DND-41 (cell line): ENCODE results near the gene REEP5.

Source experiments
- ATAC-seq: fragments of 200-7000 bp; cut with Tn5 transposase; 3 replicates; pipeline ENCODE4 v1.9.1; 2021; ENCODE audit warnings: low read depth; ENCODE audit not compliant: insufficient read depth
- DNase-seq: peaks from one replicate; pipeline ENCODE4 v3.0.0-alpha.2; 2020
- H2AFZ ChIP-seq: 2 replicates; pipeline ENCODE4 v1.6.0; 2012; ENCODE audit warnings: low read depth, low read length
- H3K27ac ChIP-seq: 2 replicates; pipeline ENCODE4 v1.5.1; 2012; ENCODE audit warnings: low read length, inconsistent platforms
- H3K27me3 ChIP-seq: fragments of 200-600 bp; sonication (generic); 2 replicates; pipeline ENCODE4 v1.6.0; 2012; ENCODE audit warnings: low read length, mild to moderate bottlenecking, inconsistent platforms; ENCODE audit not compliant: insufficient read depth, poor library complexity
- H3K36me3 ChIP-seq: 2 replicates; pipeline ENCODE4 v1.5.1; 2012; ENCODE audit warnings: low read length, inconsistent platforms; ENCODE audit not compliant: insufficient read depth
- H3K4me1 ChIP-seq: 2 replicates; pipeline ENCODE4 v1.5.1; 2012; ENCODE audit warnings: mild to moderate bottlenecking, low read length; ENCODE audit not compliant: insufficient read depth
- H3K4me2 ChIP-seq: 2 replicates; pipeline ENCODE4 v1.6.0; 2012; ENCODE audit warnings: mild to moderate bottlenecking, moderate library complexity, low read length, inconsistent platforms; ENCODE audit not compliant: insufficient read depth
- H3K4me3 ChIP-seq, 2 experiments: fragments of 200-600 bp in 1 of 2; shearing (Covaris generic) in 1 of 2; 2 replicates each; pipeline ENCODE4 v1.5.1; 2012 to 2016; ENCODE audit warnings: inconsistent platforms in 2 of 2, low read length in 2 of 2, mild to moderate bottlenecking in 2 of 2, low read depth in 1 of 2, moderate library complexity in 1 of 2
- H3K79me2 ChIP-seq: 2 replicates; pipeline ENCODE4 v1.6.0; 2012; ENCODE audit warnings: low read length, inconsistent platforms; ENCODE audit not compliant: insufficient read depth
- H3K9ac ChIP-seq: 2 replicates; pipeline ENCODE4 v1.6.0; 2012; ENCODE audit warnings: low read depth, mild to moderate bottlenecking, inconsistent platforms, low read length, moderate library complexity
- H3K9me3 ChIP-seq: 2 replicates; pipeline ENCODE4 v1.5.1; 2012; ENCODE audit warnings: low read length, moderate library complexity, mild to moderate bottlenecking, inconsistent platforms; ENCODE audit not compliant: insufficient read depth, severe bottlenecking
- H4K20me1 ChIP-seq: 2 replicates; pipeline ENCODE4 v1.6.0; 2012; ENCODE audit warnings: low read length; ENCODE audit not compliant: insufficient read depth
- EZH2 ChIP-seq: IDR thresholded peaks from 3 replicates; pipeline ENCODE4 v1.6.1; 2012; ENCODE audit warnings: borderline replicate concordance, low read depth, mild to moderate bottlenecking, moderate library complexity, low read length, inconsistent platforms; ENCODE audit not compliant: severe bottlenecking
- TF ChIP-seq, protein P1 (sequence below): IDR thresholded peaks from 2 replicates; pipeline ENCODE4 v1.5.1; 2012; ENCODE audit warnings: borderline replicate concordance, low read length, moderate library complexity, mild to moderate bottlenecking; ENCODE audit not compliant: poor library complexity, severe bottlenecking; ENCODE audit errors: extremely low read depth

The REEP5 gene

GRCh38 chr5:112847306-112847705, 74.7 kb downstream of the REEP5 start:
- H3K4me3 ChIP-seq: no peak overlapping the region
- no peaks in the 10 kb centered on the region for H3K4me1 ChIP-seq
- H3K27ac ChIP-seq: no peak overlapping the region
- TF ChIP-seq, protein P1, sequence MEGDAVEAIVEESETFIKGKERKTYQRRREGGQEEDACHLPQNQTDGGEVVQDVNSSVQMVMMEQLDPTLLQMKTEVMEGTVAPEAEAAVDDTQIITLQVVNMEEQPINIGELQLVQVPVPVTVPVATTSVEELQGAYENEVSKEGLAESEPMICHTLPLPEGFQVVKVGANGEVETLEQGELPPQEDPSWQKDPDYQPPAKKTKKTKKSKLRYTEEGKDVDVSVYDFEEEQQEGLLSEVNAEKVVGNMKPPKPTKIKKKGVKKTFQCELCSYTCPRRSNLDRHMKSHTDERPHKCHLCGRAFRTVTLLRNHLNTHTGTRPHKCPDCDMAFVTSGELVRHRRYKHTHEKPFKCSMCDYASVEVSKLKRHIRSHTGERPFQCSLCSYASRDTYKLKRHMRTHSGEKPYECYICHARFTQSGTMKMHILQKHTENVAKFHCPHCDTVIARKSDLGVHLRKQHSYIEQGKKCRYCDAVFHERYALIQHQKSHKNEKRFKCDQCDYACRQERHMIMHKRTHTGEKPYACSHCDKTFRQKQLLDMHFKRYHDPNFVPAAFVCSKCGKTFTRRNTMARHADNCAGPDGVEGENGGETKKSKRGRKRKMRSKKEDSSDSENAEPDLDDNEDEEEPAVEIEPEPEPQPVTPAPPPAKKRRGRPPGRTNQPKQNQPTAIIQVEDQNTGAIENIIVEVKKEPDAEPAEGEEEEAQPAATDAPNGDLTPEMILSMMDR: no peak
- no peak for TF ChIP-seq EZH2
- no peak overlapping the region for H3K4me2 ChIP-seq
- no peaks in the 10 kb centered on the region for H3K9me3 ChIP-seq
- H4K20me1 ChIP-seq: no peaks in the 10 kb centered on the region
- H3K27me3 ChIP-seq: no peaks in the 10 kb centered on the region
- DNase-seq (no peak), ATAC-seq (no peak)
- no peaks in the 10 kb centered on the region for H3K36me3 ChIP-seq
- no peaks in the 10 kb centered on the region for H3K79me2 ChIP-seq
- H3K9ac ChIP-seq: no peak overlapping the region
- no peak overlapping the region for H2AFZ ChIP-seq

DNA sequence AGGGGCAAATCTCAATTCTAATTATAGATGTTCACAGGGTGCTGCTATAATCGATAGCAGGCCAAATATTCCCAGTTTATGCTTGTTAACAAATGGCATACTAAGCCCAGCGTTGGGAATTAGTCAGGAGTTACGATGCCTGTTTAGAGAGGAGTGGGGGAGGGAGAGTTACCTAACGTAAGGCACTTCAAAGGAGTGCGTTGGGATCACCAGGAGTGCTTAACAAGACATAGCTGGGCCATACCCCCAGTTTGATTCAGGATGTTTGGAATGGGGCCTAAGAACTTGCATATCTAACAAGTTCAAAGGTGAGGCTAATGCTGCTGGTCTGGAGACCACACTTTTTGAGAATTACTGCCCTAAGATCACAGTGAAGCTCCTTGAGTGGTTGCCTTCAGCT, 75.5 kb downstream of the REEP5 start:
- Histone ChIP-seq H3K27me3 (no peaks in the 10 kb centered on the region), H3K9ac (no peak overlapping the region), H3K79me2 (no peaks in the 10 kb centered on the region), H2AFZ (no peak overlapping the region), H3K4me3 (no peak overlapping the region), H3K9me3 (no peaks in the 10 kb centered on the region), H3K4me2 (no peak overlapping the region), H3K36me3 (no peaks in the 10 kb centered on the region), H4K20me1 (no peaks in the 10 kb centered on the region), H3K27ac (no peak overlapping the region), H3K4me1 (no peaks in the 10 kb centered on the region)
- TF ChIP-seq, protein P1: no peak
- TF ChIP-seq EZH2: no peak
- ATAC-seq: no peak
- no peak for DNase-seq

- Histone ChIP-seq H3K9ac (no peak overlapping the region), H3K9me3 (no peaks in the 10 kb centered on the region), H3K36me3 (peaks cover 10% of the 10 kb centered on the region; the same call in 1 of the 2 replicates), H4K20me1 (no peaks in the 10 kb centered on the region), H2AFZ (no peak overlapping the region), H3K4me1 (no peaks in the 10 kb centered on the region), H3K79me2 (no peaks in the 10 kb centered on the region), H3K4me3 (no peak overlapping the region), H3K4me2 (no peak overlapping the region), H3K27me3 (no peaks in the 10 kb centered on the region), H3K27ac (no peak overlapping the region)
- no peak for ATAC-seq
- no peak for DNase-seq
- TF ChIP-seq, protein P1: no peak
- TF ChIP-seq EZH2: no peak
Measured at GRCh38 chr5:112844489-112844888, 77.5 kb downstream of the REEP5 start.

GRCh38 chr5:112833971-112834370, 88.1 kb downstream of the REEP5 start:
- Histone ChIP-seq H2AFZ (no peak overlapping the region), H3K4me2 (no peak overlapping the region), H3K4me3 (no peak overlapping the region), H3K27ac (no peak overlapping the region), H3K9ac (no peak overlapping the region), H3K36me3 (peaks cover 51% of the 10 kb centered on the region), H4K20me1 (no peaks in the 10 kb centered on the region), H3K4me1 (no peaks in the 10 kb centered on the region), H3K9me3 (no peaks in the 10 kb centered on the region), H3K79me2 (no peaks in the 10 kb centered on the region), H3K27me3 (no peaks in the 10 kb centered on the region)
- DNase-seq (no peak), ATAC-seq (no peak)
- no peak for TF ChIP-seq EZH2
- TF ChIP-seq, protein P1: no peak
